ENCODE results near the gene SH3RF1. TPM values are rescaled to one million over a fixed set of nuclear protein-coding genes. Genes with fewer than 3 reads are reported as not detected.

SH3RF1 gene
- total RNA-seq, 3 donors from 2014 or later = 20.2 to 37.0 (median 27.9) TPM

DNA sequence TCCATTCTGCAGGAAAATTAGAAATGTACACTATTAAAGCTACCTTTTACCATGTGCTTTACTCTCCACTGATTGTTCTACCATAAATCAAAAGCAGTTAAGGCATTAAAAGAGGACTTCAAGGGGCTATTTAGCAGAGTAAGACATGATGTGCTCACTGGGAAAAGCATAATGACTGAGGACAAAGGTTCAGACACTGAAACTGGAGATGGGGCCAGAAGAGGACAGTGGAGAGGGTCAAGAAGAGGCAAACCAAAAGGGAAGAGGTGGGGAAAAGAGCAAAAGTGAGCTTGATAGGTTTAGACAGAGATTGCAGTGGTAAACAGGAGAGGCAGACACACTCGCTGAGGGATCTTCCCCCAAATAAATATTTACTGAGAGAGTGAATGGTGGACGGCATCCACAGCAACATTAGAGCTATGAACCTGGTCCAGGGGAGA is 23.8 kb downstream of the SH3RF1 start:
- no peak for TF ChIP-seq CTCF (IDR thresholded peaks at IDR 0.05)
- no peak for TF ChIP-seq POLR2AphosphoS5 (IDR thresholded peaks at IDR 0.05)
- TF ChIP-seq POLR2A (IDR thresholded peaks at IDR 0.05) = no peak
- H3K36me3 ChIP-seq = no peaks in the 10 kb centered on the region
- no peaks in the 10 kb centered on the region for H3K27me3 ChIP-seq
- no peak overlapping the region for H3K4me3 ChIP-seq
- intact Hi-C loops (cut with DNase I; ENCODE audit: low total_unique reads) = no loop called here
- H3K9me3 ChIP-seq = no peaks in the 10 kb centered on the region
- H3K4me1 ChIP-seq = peaks cover 3 to 8% of the 10 kb centered on the region in 2 donors
- DNase-seq (ENCODE audit: low spot score in 2 of 2) = no peak
- H3K27ac ChIP-seq = no peak overlapping the region

DNA sequence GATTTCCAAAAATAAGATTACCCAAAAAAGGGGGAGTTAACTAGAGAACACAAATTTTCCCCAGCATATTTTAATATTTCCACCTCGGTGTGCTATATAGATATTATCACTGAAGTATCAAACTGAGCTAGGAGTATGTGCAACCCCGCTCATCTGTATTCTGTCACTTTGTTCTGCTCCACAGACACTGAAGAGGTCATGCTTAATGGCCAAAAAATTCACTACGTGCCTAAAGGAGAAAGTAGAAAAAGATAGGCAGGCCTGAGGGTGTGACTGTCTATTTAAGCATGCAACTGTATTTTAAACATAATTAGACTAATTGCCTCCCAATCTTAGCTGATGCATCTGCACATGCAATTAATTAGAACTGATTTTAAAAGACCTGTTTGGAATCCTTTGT is 24.5 kb downstream of the SH3RF1 start:
- intact Hi-C loops (cut with DNase I; ENCODE audit: low total_unique reads) = no loop called here
- H3K27me3 ChIP-seq = no peaks in the 10 kb centered on the region
- peaks cover 0 to 8% of the 10 kb centered on the region in 2 donors for H3K4me1 ChIP-seq

DNA sequence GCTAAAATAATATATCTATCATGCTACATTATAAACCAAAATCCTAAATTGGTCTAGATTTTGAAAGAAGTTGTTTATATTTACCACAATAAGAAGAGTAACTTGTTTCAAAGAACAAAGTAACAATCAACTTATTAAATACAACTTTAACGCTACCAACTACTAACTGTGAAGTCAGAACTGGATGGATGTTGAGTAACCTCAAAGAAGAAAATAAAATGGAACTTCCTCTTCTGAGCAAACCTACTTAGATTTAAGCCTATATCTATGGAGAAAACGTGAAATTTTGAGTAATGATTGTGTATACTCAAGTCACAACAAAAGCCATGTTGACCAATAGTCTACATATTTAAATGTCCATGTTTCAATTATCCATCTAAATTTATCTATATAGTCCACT is 25.7 kb downstream of the SH3RF1 start:
- Histone ChIP-seq H3K4me1 (peaks cover 0 to 8% of the 10 kb centered on the region in 2 donors), H3K36me3 (no peaks in the 10 kb centered on the region), H3K27me3 (no peaks in the 10 kb centered on the region), H3K4me3 (no peak overlapping the region), H3K9me3 (no peaks in the 10 kb centered on the region), H3K27ac (peak overlapping the region in 1 of 2 donors; percentile 42)
- no peak for TF ChIP-seq POLR2A (IDR thresholded peaks at IDR 0.05)
- TF ChIP-seq CTCF (IDR thresholded peaks at IDR 0.05) = no peak
- TF ChIP-seq POLR2AphosphoS5 (IDR thresholded peaks at IDR 0.05) = no peak
- intact Hi-C loops (cut with DNase I; ENCODE audit: low total_unique reads) = no loop called here
- no peak for DNase-seq (ENCODE audit: low spot score in 2 of 2)

More for the DNA sequence above, 24.5 kb downstream of the SH3RF1 start:
- Histone ChIP-seq H3K27ac (no peak overlapping the region), H3K36me3 (no peaks in the 10 kb centered on the region), H3K4me3 (no peak overlapping the region), H3K9me3 (no peaks in the 10 kb centered on the region)
- no peak for TF ChIP-seq CTCF (IDR thresholded peaks at IDR 0.05)
- TF ChIP-seq POLR2A (IDR thresholded peaks at IDR 0.05) = no peak
- TF ChIP-seq POLR2AphosphoS5 (IDR thresholded peaks at IDR 0.05) = no peak
- no peak for DNase-seq (ENCODE audit: low spot score in 2 of 2)

- Histone ChIP-seq H3K4me1 (peaks cover 0 to 8% of the 10 kb centered on the region in 2 donors), H3K4me3 (no peak overlapping the region), H3K27me3 (no peaks in the 10 kb centered on the region), H3K36me3 (no peaks in the 10 kb centered on the region), H3K9me3 (no peaks in the 10 kb centered on the region), H3K27ac (peak overlapping the region; percentile 14 to 42)
- TF ChIP-seq POLR2AphosphoS5 (IDR thresholded peaks at IDR 0.05) (no peak), POLR2A (IDR thresholded peaks at IDR 0.05) (no peak), CTCF (IDR thresholded peaks at IDR 0.05) (no peak)
- intact Hi-C loops (cut with DNase I; ENCODE audit: low total_unique reads) = no loop called here
- DNase-seq (ENCODE audit: low spot score in 2 of 2) = no peak
Observed at GRCh38 chr4:169243825-169244609, 26.7 kb downstream of the SH3RF1 start.

GRCh38 chr4:169241464-169241863 is 29.3 kb downstream of the SH3RF1 start:
- Histone ChIP-seq H3K27ac (no peak overlapping the region), H3K4me3 (no peak overlapping the region), H3K9me3 (no peaks in the 10 kb centered on the region), H3K4me1 (peaks cover 0 to 27% of the 10 kb centered on the region in 2 donors), H3K36me3 (no peaks in the 10 kb centered on the region), H3K27me3 (no peaks in the 10 kb centered on the region)
- DNase-seq (ENCODE audit: low spot score in 2 of 2) = no peak
- intact Hi-C loops (cut with DNase I; ENCODE audit: low total_unique reads) = no loop called here
- TF ChIP-seq POLR2A (IDR thresholded peaks at IDR 0.05) (no peak), POLR2AphosphoS5 (IDR thresholded peaks at IDR 0.05) (no peak), CTCF (IDR thresholded peaks at IDR 0.05) (no peak)
